HG03442 (cell line): ENCODE measurements around the gene ZNF366.

Experiments used
- ATAC-seq: cut with Tn5 transposase; IDR thresholded peaks from one replicate; pipeline ENCODE4 v1.9.1; 2021; ENCODE audit warnings: mild to moderate bottlenecking, moderate library complexity; ENCODE audit not compliant: unreplicated experiment

ZNF366 gene

GRCh38 chr5:72523960-72524582, 16.9 kb upstream of the ZNF366 start:
- no peak for ATAC-seq

- no peak for ATAC-seq
Observed at GRCh38 chr5:72522607-72523006, 15.4 kb upstream of the ZNF366 start.

- no peak for ATAC-seq
Observed at GRCh38 chr5:72519111-72519510, 11.9 kb upstream of the ZNF366 start.

GRCh38 chr5:72518001-72518683, 10.9 kb upstream of the ZNF366 start:
- no peak for ATAC-seq

GRCh38 chr5:72516916-72517315, 9.7 kb upstream of the ZNF366 start:
- no peak for ATAC-seq

GRCh38 chr5:72515211-72515610, 8.0 kb upstream of the ZNF366 start:
- no peak for ATAC-seq

- ATAC-seq: no peak
Observed at GRCh38 chr5:72512593-72512860, 5.3 kb upstream of the ZNF366 start.

- ATAC-seq: no peak
Observed at GRCh38 chr5:72511774-72512592, 4.8 kb upstream of the ZNF366 start.

GRCh38 chr5:72511366-72511765, 4.2 kb upstream of the ZNF366 start:
- ATAC-seq: no peak

GRCh38 chr5:72510610-72511181, 3.5 kb upstream of the ZNF366 start:
- no peak for ATAC-seq

GRCh38 chr5:72509401-72509800, 2.2 kb upstream of the ZNF366 start:
- ATAC-seq: no peak

GRCh38 chr5:72508241-72509170, 1.3 kb upstream of the ZNF366 start:
- ATAC-seq: peak; percentile 72

- ATAC-seq: no peak
Observed at GRCh38 chr5:72507907-72508238, 663 bp upstream of the ZNF366 start.

- ATAC-seq: no peak
Observed at GRCh38 chr5:72506158-72506549, 1.1 kb downstream of the ZNF366 start.

GRCh38 chr5:72505539-72506157, 1.6 kb downstream of the ZNF366 start:
- ATAC-seq: no peak

GRCh38 chr5:72505016-72505415, 2.2 kb downstream of the ZNF366 start:
- ATAC-seq: no peak

- ATAC-seq: no peak
Observed at GRCh38 chr5:72503888-72504491, 3.2 kb downstream of the ZNF366 start.

GRCh38 chr5:72501488-72501887, 5.7 kb downstream of the ZNF366 start:
- no peak for ATAC-seq

GRCh38 chr5:72499730-72500129, 7.5 kb downstream of the ZNF366 start:
- ATAC-seq: no peak

- ATAC-seq: no peak
Observed at GRCh38 chr5:72499090-72499489, 8.1 kb downstream of the ZNF366 start.
